ENCODE results near the gene ABLIM2. TPM values are rescaled to one million over a fixed set of nuclear protein-coding genes. Genes with fewer than 3 reads are reported as not detected.
"Not testable (repeated sequence)": the region's sequence is repeated elsewhere in the genome, so short reads cannot be mapped to it uniquely, and the experiment has no call there.

Gene ABLIM2
- total RNA-seq, 1 experiment from 2014 or later, result 1.0 TPM

GRCh38 chr4:8140915-8141314 lies 17.7 kb downstream of the ABLIM2 start:
- H3K9me3 ChIP-seq (ENCODE audit: control insufficient read depth, low read depth, low read length), result no peaks in the 10 kb centered on the region
- no peak overlapping the region for H3K14ac ChIP-seq (ENCODE audit: insufficient read depth, low read length)
- no peak overlapping the region for H3K23ac ChIP-seq (ENCODE audit: insufficient read length, low read depth, low read length)
- no peak overlapping the region for H2BK120ac ChIP-seq (ENCODE audit: low read depth, low read length, poor library complexity, severe bottlenecking)
- no peak overlapping the region for H4K5ac ChIP-seq (ENCODE audit: insufficient read length, low read depth, low read length)
- H3K27me3 ChIP-seq (ENCODE audit: insufficient read depth, low read length), result no peaks in the 10 kb centered on the region
- H4K20me1 ChIP-seq (ENCODE audit: control insufficient read depth, insufficient read depth, insufficient read length), result no peaks in the 10 kb centered on the region
- H3K4ac ChIP-seq (ENCODE audit: low read depth, low read length), result no peak overlapping the region
- H3K4me1 ChIP-seq (ENCODE audit: insufficient read depth, low read length), result no peaks in the 10 kb centered on the region
- no peaks in the 10 kb centered on the region for H3K23me2 ChIP-seq (ENCODE audit: insufficient read length, low read depth, low read length, poor library complexity, severe bottlenecking)
- no peak overlapping the region for H2AK5ac ChIP-seq (ENCODE audit: insufficient read length, low read length)
- WGBS (ENCODE audit: extremely low coverage, insufficient read length, low lambda C conversion rate), result no CpG with 5 or more reads among the region's 6 CpGs
- Mint-ChIP-seq H3K36me3 (ENCODE audit: insufficient read depth in 1 of 3, low read depth in 3 of 3) (peaks cover 2 to 4% (median 3%) of the 10 kb centered on the region in 3 experiments; a peak in 2 of 7 replicates), H3K4me3 (no peak overlapping the region), H3K27ac (no peak overlapping the region; a peak in 1 of 7 replicates), H3K27me3 (ENCODE audit: low read depth) (peaks cover 3% of the 10 kb centered on the region), H3K4me1 (peaks cover 13 to 18% of the 10 kb centered on the region in 2 experiments), H3K9me3 (peaks cover 5 to 6% of the 10 kb centered on the region in 2 experiments; a peak in 3 of 5 replicates)
- no peaks in the 10 kb centered on the region for H3K79me1 ChIP-seq (ENCODE audit: insufficient read depth, low read depth, low read length, poor library complexity, severe bottlenecking)
- H2BK20ac ChIP-seq (ENCODE audit: low read depth, low read length, poor library complexity, severe bottlenecking), result no peak overlapping the region
- no peak overlapping the region for H4K8ac ChIP-seq (replicated peaks; ENCODE audit: insufficient read length, low read depth, low read length)
- DNase-seq, result no peak
- H2BK12ac ChIP-seq (ENCODE audit: insufficient read length, low read depth, low read length), result no peak overlapping the region
- no peak overlapping the region for H3K4me2 ChIP-seq (ENCODE audit: insufficient read depth, insufficient read length, low read length)
- H3K27ac ChIP-seq (ENCODE audit: insufficient read length, low read depth, low read length), result no peak overlapping the region
- H3K18ac ChIP-seq (ENCODE audit: insufficient read length, low read depth, low read length), result no peak overlapping the region
- no peak overlapping the region for H3T11ph ChIP-seq (ENCODE audit: low read length)
- H3K9ac ChIP-seq (ENCODE audit: extremely low read depth, insufficient read length, low read length), result no peak overlapping the region
- H3K79me2 ChIP-seq (ENCODE audit: insufficient read depth, low read length), result no peaks in the 10 kb centered on the region
- H2BK15ac ChIP-seq (ENCODE audit: low read depth, low read length), result no peak overlapping the region
- no peak for TF ChIP-seq CTCF (conservative IDR thresholded peaks at IDR 0.05)
- no peak overlapping the region for H4K91ac ChIP-seq (ENCODE audit: insufficient read length, low read depth, low read length)
- H2AFZ ChIP-seq (ENCODE audit: low read length), result no peak overlapping the region
- H3K56ac ChIP-seq (ENCODE audit: insufficient read length, low read depth, low read length), result no peak overlapping the region
- H2BK5ac ChIP-seq (ENCODE audit: insufficient read length, low read length), result no peak overlapping the region

- not testable (repeated sequence) for H3K9me3 Mint-ChIP-seq; H3K4me1 ChIP-seq (ENCODE audit: insufficient read depth, low read length); H3K4me2 ChIP-seq (ENCODE audit: insufficient read depth, insufficient read length, low read length); H2BK12ac ChIP-seq (ENCODE audit: insufficient read length, low read depth, low read length); H3K27ac Mint-ChIP-seq; H3K27me3 ChIP-seq (ENCODE audit: insufficient read depth, low read length); H2BK15ac ChIP-seq (ENCODE audit: low read depth, low read length); H3K23me2 ChIP-seq (ENCODE audit: insufficient read length, low read depth, low read length, poor library complexity, severe bottlenecking); H3K79me2 ChIP-seq (ENCODE audit: insufficient read depth, low read length); H2AK5ac ChIP-seq (ENCODE audit: insufficient read length, low read length); H4K5ac ChIP-seq (ENCODE audit: insufficient read length, low read depth, low read length); H3K27me3 Mint-ChIP-seq (ENCODE audit: low read depth); H3K36me3 Mint-ChIP-seq (ENCODE audit: insufficient read depth in 1 of 3, low read depth in 3 of 3); H3K27ac ChIP-seq (ENCODE audit: insufficient read length, low read depth, low read length); H2BK120ac ChIP-seq (ENCODE audit: low read depth, low read length, poor library complexity, severe bottlenecking); H3K18ac ChIP-seq (ENCODE audit: insufficient read length, low read depth, low read length); H3T11ph ChIP-seq (ENCODE audit: low read length); H3K23ac ChIP-seq (ENCODE audit: insufficient read length, low read depth, low read length); H3K9ac ChIP-seq (ENCODE audit: extremely low read depth, insufficient read length, low read length); H2BK5ac ChIP-seq (ENCODE audit: insufficient read length, low read length); H2BK20ac ChIP-seq (ENCODE audit: low read depth, low read length, poor library complexity, severe bottlenecking); H3K4ac ChIP-seq (ENCODE audit: low read depth, low read length); H3K14ac ChIP-seq (ENCODE audit: insufficient read depth, low read length); H4K20me1 ChIP-seq (ENCODE audit: control insufficient read depth, insufficient read depth, insufficient read length); H2AFZ ChIP-seq (ENCODE audit: low read length); H3K56ac ChIP-seq (ENCODE audit: insufficient read length, low read depth, low read length); H4K91ac ChIP-seq (ENCODE audit: insufficient read length, low read depth, low read length); H3K9me3 ChIP-seq (ENCODE audit: control insufficient read depth, low read depth, low read length); H3K79me1 ChIP-seq (ENCODE audit: insufficient read depth, low read depth, low read length, poor library complexity, severe bottlenecking); DNase-seq; H4K8ac ChIP-seq (replicated peaks; ENCODE audit: insufficient read length, low read depth, low read length); H3K4me3 Mint-ChIP-seq
- WGBS (ENCODE audit: extremely low coverage, insufficient read length, low lambda C conversion rate), result no CpG with 5 or more reads among the region's 5 CpGs
- peaks cover 10 to 12% of the 10 kb centered on the region in 2 experiments for H3K4me1 Mint-ChIP-seq
Observed at GRCh38 chr4:8139726-8140125, 18.9 kb downstream of the ABLIM2 start.
